Stimulated activated CD4-positive, alpha-beta T cell treated with anti-CD3 and anti-CD28 coated beads, TNF-alpha, amount 100 ng/mL, for 4 hours (primary cell): ENCODE data around the gene CIB4.
"Not testable (repeated sequence)": the region's sequence is repeated elsewhere in the genome, so short reads cannot be mapped to it uniquely, and the experiment has no call there.

Experiments used
- DNase-seq, 3 experiments: peaks; one replicate each; pipeline ENCODE4 v3.0.0-alpha.2; 2020; ENCODE audit warnings: low read depth in 3 of 3

CIB4 gene

GRCh38 chr2:26666671-26667070, 25.5 kb upstream of the CIB4 start:
- no peak for DNase-seq

GRCh38 chr2:26665296-26665695, 24.1 kb upstream of the CIB4 start:
- DNase-seq, result not testable (repeated sequence)

- DNase-seq, result no peak
Measured at GRCh38 chr2:26660363-26660962, 19.3 kb upstream of the CIB4 start.

- DNase-seq, result no peak
Measured at GRCh38 chr2:26658691-26659346, 17.7 kb upstream of the CIB4 start.

- no peak for DNase-seq
Measured at GRCh38 chr2:26657265-26657664, 16.1 kb upstream of the CIB4 start.

DNA sequence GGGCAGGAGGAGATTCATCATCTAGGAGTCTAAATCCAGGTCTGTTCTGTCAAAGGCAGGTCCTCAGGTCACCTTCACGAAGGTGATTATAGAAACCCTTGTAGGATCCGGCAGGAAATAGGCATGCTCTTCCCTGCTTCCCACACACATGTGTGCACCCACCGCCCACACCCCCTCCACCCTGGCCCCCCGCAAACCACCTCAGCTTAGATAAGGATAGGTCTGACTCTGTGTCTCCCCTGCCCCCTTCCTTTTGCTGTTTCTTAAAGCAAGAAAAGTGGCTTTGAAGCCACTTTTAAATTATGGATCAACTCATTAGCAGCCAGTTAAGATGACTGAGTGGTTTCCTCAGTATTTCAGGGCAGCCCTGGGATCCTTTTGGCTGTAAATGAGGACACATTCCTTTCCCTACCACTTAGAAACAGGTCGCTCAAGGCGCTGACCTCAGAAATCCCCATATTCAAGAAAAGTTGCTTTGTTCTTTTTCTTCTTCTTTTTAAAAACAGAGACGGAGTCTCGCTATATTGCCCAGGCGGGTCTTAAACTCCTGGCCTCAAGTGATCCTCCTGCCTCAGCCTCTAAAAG, 14.5 kb upstream of the CIB4 start:
- no peak for DNase-seq

DNA sequence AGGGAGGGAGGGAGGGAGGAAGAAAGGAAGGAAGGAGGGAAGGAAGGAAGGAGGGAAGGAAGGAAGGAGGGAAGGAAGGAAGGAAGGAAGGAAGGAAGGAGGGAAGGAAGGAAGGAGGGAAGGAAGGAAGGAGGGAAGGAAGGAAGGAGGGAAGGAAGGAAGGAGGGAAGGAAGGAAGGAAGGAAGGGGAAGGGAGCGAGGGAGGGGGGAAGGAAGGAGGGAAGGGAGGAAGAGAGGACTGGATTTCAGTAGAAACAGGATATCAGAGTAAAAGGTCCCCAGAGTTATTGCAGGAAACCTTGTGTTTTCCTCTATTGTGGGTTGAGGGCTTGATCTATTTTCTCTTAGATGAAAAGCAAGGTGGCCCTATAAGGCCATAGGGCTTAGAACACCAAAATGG, 14.0 kb upstream of the CIB4 start:
- not testable (repeated sequence) for DNase-seq

DNA sequence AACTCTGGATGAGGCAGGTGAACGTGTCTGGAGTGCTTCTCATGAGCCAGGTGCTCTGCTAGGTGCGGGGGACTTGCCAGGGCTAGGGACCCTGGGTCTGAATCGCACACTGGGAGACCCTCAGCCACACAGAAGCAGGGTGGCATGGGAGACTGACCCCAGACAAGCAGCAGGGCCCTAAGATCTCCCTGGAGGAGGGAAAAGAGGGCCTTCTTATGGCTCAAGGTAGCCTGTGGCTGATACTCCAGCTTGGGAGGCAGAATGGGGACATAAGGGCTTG, 12.8 kb upstream of the CIB4 start:
- DNase-seq, result no peak

DNA sequence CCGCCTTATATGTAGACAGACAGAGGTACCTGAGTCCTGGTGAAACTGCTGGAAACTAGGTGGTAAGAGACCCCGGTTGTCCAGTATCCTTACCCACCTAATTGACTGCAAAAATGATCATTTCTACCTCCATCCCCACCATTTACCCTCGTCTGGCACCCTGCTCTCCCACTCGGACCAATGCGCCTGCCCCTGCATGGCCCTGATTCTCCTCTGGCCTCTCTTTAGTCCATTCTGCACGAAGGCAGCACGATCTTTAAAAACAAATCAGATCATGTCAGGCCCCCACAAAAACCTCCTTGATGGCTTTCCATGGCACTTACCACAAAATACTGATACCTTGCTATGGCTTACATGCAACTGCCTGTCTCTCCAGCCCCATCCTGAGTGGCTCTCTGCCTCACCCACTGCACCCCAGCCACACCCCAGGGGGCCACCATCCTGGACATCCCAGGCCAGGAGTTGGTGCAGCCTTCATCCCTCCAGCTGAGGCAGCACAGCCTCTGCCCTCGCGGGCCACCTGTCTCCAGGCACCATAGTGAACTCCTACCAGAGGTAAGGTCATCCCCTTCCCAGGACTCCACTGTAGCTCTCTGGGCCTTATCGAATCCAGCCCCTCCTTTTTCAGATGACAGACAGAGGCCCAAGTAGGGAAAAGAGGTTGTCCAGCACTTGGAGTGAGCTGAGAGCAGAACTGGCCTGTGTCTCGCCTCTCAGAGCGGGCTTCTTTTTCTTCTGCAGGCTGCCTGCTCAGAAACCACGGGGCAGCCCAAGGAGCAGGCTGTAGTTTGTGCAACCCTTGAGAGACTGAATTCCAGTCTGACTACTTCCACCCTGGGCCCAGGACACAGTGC, 12.3 kb upstream of the CIB4 start:
- DNase-seq, result no peak

DNA sequence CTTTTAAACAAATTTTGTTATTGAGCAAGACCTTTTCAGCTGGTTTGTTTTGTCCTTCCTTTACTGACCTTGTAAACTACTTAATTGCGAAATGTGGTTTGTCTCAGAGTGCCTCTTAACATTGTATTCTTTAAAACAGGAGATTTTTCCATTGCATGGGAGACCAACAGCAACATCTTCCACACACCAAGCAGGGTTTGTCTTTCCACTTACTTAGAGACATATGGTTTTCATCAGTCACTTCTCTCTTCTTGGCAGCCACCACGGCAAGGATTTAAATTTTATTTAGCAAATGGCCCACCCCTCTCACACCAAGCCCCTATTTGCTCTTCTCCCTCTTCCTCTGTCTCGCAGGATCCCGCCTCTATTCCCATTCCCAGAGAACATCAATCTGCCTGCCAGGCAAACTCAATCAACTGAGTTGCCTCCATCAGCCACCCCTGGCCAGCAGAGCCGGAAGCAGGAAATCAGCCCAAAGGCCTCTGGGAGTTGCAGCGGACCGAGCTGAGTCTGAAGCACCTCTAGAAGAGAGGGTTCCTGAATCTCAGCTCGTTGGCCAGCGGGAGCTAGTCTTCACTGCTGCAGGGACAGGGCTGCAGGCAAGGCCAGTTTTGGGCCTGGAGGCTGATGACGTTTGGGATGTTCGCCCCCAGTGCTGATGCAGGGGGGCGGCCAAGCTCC, 11.3 kb upstream of the CIB4 start:
- DNase-seq, result no peak

GRCh38 chr2:26651799-26652198, 10.6 kb upstream of the CIB4 start:
- DNase-seq, result no peak

DNA sequence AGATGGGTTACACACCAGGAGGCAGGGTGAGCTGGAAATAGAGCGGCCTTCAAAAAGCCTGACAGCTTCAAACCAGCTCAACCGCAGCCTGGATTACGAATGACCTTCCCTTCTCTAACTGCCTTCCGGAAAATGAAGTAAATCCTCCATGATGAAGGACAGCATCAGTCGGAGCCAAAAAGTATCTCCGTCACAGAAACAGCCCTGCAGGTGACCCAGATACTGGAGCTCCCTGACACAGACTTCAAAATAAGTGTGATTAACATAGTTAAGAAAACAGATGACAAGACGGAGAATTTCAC, 10.3 kb upstream of the CIB4 start:
- DNase-seq, result no peak

DNA sequence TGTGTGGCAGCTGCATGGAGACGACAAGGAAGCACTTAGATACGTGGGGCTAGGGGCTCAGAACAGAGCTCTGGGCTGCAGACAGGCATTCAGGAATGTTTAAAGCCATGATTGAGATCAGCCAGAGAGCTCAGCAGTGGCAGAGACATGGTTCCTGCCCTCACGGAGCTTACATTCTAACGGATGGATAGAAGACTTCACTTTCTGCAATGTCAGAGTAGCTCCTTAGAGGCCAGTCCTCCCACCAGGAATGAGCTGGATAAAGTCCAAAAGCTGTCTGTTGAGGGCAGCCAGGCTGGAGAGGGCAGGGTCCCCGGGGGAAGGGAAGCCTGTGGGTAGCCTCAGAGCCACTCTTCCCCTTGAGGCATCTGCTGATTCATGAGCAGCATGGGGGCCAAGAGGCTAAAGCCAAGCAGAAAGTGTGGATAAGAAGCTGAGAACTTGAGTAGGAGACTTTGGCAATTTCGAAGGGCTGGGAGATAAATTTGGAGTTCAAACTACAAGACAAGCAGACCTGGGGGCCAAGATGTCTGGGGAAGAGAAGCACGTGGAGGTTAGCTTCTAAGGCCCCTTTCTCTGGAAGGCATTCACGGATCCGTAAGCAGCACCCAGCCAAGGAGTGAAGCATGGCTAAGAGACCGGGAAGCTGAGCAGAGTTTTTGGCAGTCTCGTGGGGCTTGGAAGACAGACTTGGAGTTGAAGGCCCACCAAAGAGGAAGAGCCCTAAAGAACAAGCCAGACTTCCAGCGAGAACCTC, 9.7 kb upstream of the CIB4 start:
- no peak for DNase-seq

DNA sequence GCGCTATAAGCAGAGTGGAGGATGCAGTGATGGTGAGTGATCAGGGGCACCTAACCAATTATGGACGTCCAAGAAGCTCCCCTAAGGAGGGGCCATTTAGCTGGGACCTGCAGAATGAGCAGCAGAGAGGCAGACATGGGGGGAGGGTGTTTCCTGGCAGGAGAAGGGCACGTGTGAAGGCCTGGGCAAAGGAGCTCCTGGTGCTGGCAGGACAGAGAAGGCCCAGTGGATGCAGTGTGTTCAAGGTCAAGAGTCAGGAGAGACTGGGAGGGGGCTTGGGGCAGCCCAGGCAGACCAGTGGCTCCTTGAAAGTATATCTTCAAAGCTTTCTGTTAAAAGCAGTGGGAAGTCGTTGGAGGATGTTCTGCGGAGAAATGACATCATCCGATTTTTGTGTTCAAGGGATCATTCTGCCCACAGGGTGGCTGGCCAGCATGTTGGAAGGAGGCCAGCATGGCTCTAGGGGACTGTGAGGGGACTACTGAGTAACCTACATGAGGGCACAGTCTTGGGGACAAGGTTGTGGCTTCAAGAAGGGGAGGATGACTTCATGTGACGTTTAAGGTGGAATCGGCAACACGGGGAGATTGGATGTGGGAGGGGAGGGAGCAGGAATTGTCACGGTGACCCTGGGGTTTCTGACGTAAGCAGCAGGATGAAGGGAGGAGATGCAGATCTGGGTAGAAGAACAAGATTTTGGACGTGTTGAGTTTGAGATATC, 9.0 kb upstream of the CIB4 start:
- no peak for DNase-seq

- DNase-seq, result no peak
Measured at GRCh38 chr2:26649322-26649721, 8.2 kb upstream of the CIB4 start.

DNA sequence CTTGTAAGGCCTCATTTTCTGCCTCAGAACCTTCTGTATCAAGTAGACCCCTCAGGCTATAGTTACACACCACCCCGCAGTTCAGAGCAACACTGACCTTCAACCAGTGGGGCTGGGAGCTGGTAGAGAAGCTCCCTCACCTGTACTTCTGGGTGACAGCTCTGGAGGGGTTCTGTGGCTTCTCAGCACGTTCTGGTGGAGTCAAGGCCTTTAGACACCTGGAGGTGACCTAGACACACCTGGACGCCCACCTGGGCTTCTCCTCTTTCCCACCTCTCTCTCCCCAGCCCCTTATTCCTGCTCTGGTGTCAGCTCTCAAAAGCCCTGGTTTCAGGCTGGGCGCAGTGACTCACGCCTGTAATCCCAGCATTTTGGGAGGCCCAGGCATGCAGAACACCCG, 7.3 kb upstream of the CIB4 start:
- DNase-seq, result no peak

GRCh38 chr2:26647981-26648380, 6.8 kb upstream of the CIB4 start:
- DNase-seq, result no peak

GRCh38 chr2:26646986-26647672, 6.0 kb upstream of the CIB4 start:
- no peak for DNase-seq

DNA sequence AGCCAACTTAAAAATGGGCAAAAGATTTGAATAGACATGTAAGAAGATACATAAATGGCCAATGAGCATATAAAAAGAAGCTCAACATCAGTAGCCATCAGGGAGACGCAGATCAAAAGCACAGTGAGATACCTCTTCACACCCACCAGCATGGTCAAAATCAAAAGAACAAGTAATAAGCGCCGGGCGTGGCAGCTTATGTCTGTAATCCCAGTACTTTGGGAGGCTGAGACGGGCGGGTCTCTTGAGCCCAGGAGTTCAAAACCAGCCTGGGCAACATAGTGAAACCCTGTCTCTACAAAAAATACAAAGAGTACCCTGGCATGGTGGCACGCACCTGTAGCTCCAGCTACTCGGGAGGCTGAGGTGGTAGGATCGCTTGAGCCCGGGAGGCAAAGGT, 4.6 kb upstream of the CIB4 start:
- no peak for DNase-seq

DNA sequence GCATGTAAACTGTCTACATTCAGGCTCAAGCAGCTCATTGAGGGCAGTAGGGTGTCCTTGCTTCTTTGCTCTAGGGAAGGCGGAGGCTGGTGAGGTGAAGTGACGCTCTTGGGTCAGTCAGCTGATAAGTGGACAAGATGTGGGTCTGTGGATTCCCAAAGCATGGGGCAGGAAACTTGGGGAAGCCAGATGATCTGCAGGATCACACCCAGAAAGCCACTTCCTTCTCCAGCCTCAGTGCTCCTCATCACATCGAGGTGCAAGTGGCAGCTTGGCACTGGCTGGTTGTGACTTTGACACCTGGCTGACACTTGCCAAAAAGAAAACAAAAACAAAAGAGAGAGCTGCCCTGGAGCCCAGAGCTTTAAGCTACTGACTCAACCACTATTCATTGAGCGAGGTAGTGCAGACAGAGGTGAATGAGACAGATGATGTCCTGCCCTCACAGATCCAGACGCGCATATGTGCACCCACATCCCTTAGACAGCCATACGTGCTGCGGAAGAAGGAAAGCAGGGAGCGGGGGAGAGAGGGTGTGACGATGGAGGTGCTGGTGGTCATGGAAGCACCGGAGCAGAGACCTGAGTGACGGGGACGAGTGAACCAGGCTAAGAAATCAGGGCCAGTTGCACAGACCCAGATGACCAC, 3.1 kb upstream of the CIB4 start:
- DNase-seq, result no peak
